ENCODE measurements around the gene KNL1.

- TF ChIP-seq CTCF (IDR thresholded peaks at IDR 0.05; ENCODE audit: low read depth, low read length, missing input control), result no peak
- no peak for TF ChIP-seq REST (IDR thresholded peaks at IDR 0.05)
- TF ChIP-seq YY1 (IDR thresholded peaks at IDR 0.05), result no peak
- no peak for TF ChIP-seq RAD21 (IDR thresholded peaks at IDR 0.05)
- no peak for TF ChIP-seq ATF3 (IDR thresholded peaks at IDR 0.05)
These were observed 6.9 kb downstream of the KNL1 start for GRCh38 chr15:40600956-40601355.
